OCI-LY7 (cell line): ENCODE measurements around the gene CLASP2.

Source experiments
- EZH2phosphoT487 ChIP-seq: fragments of 200-600 bp; sonication (generic); IDR thresholded peaks from 2 replicates; pipeline ENCODE4 v1.6.1; 2018; ENCODE audit warnings: low read depth, borderline replicate concordance, mild to moderate bottlenecking, mixed run types, antibody characterized with exemption, low read length, moderate library complexity, mixed read lengths
- TF ChIP-seq, protein P1 (sequence below): fragments of 200-600 bp; sonication (generic); conservative IDR thresholded peaks from 2 replicates; pipeline ENCODE4 v1.5.1; 2014; ENCODE audit warnings: mild to moderate bottlenecking, antibody characterized with exemption, low read length, moderate library complexity, mixed read lengths

DNA sequence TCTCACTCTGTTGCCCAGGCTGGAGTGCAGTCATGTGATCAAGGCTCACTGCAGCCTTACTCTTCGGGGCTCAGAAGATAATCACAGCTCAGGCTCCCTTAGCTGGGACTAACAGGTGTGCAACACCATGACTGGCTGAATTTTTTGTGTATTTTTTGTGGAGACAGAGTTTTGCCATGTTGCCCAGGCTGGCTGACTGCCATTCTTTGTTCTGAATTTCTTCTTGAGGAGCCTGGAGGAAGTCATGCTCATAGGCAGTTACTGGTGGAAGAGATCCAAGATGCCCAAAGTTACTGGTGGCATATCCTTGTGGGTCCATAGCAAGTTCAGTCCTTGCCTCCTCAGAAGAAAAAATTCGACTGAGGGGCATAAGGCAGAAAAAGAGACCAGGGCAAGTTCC is 261.3 kb downstream of the CLASP2 start:
- TF ChIP-seq, protein P1, sequence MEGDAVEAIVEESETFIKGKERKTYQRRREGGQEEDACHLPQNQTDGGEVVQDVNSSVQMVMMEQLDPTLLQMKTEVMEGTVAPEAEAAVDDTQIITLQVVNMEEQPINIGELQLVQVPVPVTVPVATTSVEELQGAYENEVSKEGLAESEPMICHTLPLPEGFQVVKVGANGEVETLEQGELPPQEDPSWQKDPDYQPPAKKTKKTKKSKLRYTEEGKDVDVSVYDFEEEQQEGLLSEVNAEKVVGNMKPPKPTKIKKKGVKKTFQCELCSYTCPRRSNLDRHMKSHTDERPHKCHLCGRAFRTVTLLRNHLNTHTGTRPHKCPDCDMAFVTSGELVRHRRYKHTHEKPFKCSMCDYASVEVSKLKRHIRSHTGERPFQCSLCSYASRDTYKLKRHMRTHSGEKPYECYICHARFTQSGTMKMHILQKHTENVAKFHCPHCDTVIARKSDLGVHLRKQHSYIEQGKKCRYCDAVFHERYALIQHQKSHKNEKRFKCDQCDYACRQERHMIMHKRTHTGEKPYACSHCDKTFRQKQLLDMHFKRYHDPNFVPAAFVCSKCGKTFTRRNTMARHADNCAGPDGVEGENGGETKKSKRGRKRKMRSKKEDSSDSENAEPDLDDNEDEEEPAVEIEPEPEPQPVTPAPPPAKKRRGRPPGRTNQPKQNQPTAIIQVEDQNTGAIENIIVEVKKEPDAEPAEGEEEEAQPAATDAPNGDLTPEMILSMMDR = no peak
- TF ChIP-seq EZH2phosphoT487 = no peak
